Glutamatergic neuron (in vitro differentiated cells): ENCODE data around the gene PLEKHA1. TPM values are rescaled to one million over a fixed set of nuclear protein-coding genes. Genes with fewer than 3 reads are reported as not detected.

ENCODE experiments used
- DNase-seq: peaks from one replicate; pipeline ENCODE4 v3.0.0; 2022
- H3K27ac Mint-ChIP-seq: one replicate; pipeline ENCODE4 v1.8.0; 2020; ENCODE audit warnings: mild to moderate bottlenecking, mixed read lengths, inconsistent platforms; ENCODE audit not compliant: unreplicated experiment
- H3K27me3 Mint-ChIP-seq: one replicate; pipeline ENCODE4 v1.8.0; 2020; ENCODE audit warnings: mild to moderate bottlenecking, moderate library complexity, mixed read lengths, inconsistent platforms; ENCODE audit not compliant: unreplicated experiment
- H3K36me3 Mint-ChIP-seq: one replicate; pipeline ENCODE4 v1.8.0; 2020; ENCODE audit warnings: mild to moderate bottlenecking, mixed read lengths, inconsistent platforms; ENCODE audit not compliant: unreplicated experiment
- H3K4me1 Mint-ChIP-seq: one replicate; pipeline ENCODE4 v1.8.0; 2020; ENCODE audit warnings: mild to moderate bottlenecking, low read depth, mixed read lengths, inconsistent platforms; ENCODE audit not compliant: unreplicated experiment
- H3K4me3 Mint-ChIP-seq: one replicate; pipeline ENCODE4 v1.8.0; 2020; ENCODE audit warnings: mild to moderate bottlenecking, mixed read lengths, inconsistent platforms; ENCODE audit not compliant: unreplicated experiment
- H3K9me3 Mint-ChIP-seq: one replicate; pipeline ENCODE4 v1.8.0; 2020; ENCODE audit warnings: mild to moderate bottlenecking, moderate library complexity, mixed read lengths, inconsistent platforms; ENCODE audit not compliant: unreplicated experiment
- CTCF ChIP-seq: fragments of 200-600 bp; sonication (generic); IDR thresholded peaks from one replicate; pipeline ENCODE4 v1.5.0; 2021; ENCODE audit not compliant: partially characterized antibody, unreplicated experiment
- total RNA-seq: library from RNA; stranded (reverse); fragmentation: NEBNext Ultra II Directional; extraction: Animal tissue kit (Norgen Biotek cat#: 25700); gene quantifications from one replicate; pipeline ENCODE4 v1.2.1, GENCODE V29; 2021; ENCODE audit not compliant: unreplicated experiment

The PLEKHA1 gene
- total RNA-seq, 1 donor from 2014 or later: 31.4 TPM

GRCh38 chr10:122390679-122391078, 16.2 kb downstream of the PLEKHA1 start:
- Mint-ChIP-seq H3K4me3 (no peak overlapping the region), H3K27me3 (no peaks in the 10 kb centered on the region), H3K4me1 (peaks cover 2% of the 10 kb centered on the region), H3K9me3 (no peaks in the 10 kb centered on the region), H3K27ac (no peak overlapping the region), H3K36me3 (no peaks in the 10 kb centered on the region)
- TF ChIP-seq CTCF: no peak
- DNase-seq: no peak

GRCh38 chr10:122391875-122392274, 17.4 kb downstream of the PLEKHA1 start:
- Mint-ChIP-seq H3K27me3 (no peaks in the 10 kb centered on the region), H3K4me1 (peaks cover 2% of the 10 kb centered on the region), H3K9me3 (no peaks in the 10 kb centered on the region), H3K27ac (no peak overlapping the region), H3K36me3 (no peaks in the 10 kb centered on the region), H3K4me3 (no peak overlapping the region)
- DNase-seq: no peak
- no peak for TF ChIP-seq CTCF

GRCh38 chr10:122392835-122393234, 18.3 kb downstream of the PLEKHA1 start:
- Mint-ChIP-seq H3K9me3 (no peaks in the 10 kb centered on the region), H3K4me1 (no peaks in the 10 kb centered on the region), H3K36me3 (no peaks in the 10 kb centered on the region), H3K4me3 (no peak overlapping the region), H3K27me3 (no peaks in the 10 kb centered on the region), H3K27ac (no peak overlapping the region)
- TF ChIP-seq CTCF: no peak
- DNase-seq: no peak

- no peak overlapping the region for H3K27ac Mint-ChIP-seq
- TF ChIP-seq CTCF: no peak
- no peak overlapping the region for H3K4me3 Mint-ChIP-seq
- DNase-seq: no peak
- H3K4me1 Mint-ChIP-seq: no peaks in the 10 kb centered on the region
- no peaks in the 10 kb centered on the region for H3K36me3 Mint-ChIP-seq
- no peaks in the 10 kb centered on the region for H3K9me3 Mint-ChIP-seq
- no peaks in the 10 kb centered on the region for H3K27me3 Mint-ChIP-seq
These were observed 18.8 kb downstream of the PLEKHA1 start for GRCh38 chr10:122393288-122393687.

- no peaks in the 10 kb centered on the region for H3K36me3 Mint-ChIP-seq
- no peak for DNase-seq
- H3K27me3 Mint-ChIP-seq: no peaks in the 10 kb centered on the region
- H3K27ac Mint-ChIP-seq: no peak overlapping the region
- H3K4me1 Mint-ChIP-seq: no peaks in the 10 kb centered on the region
- no peak overlapping the region for H3K4me3 Mint-ChIP-seq
- TF ChIP-seq CTCF: no peak
- no peaks in the 10 kb centered on the region for H3K9me3 Mint-ChIP-seq
These were observed 28.1 kb downstream of the PLEKHA1 start for GRCh38 chr10:122402548-122403131.
